CD4-positive, alpha-beta T cell treated with Interleukin-4 for 1 hour (primary cell): ENCODE data around the gene RPS18.

Experiments used
- DNase-seq, 2 donors: peaks; one replicate each; pipeline ENCODE4 v3.0.0-alpha.2; 2020 to 2022

The RPS18 gene

GRCh38 chr6:33315793-33316602, 44.1 kb downstream of the RPS18 start:
- DNase-seq, result no peak

GRCh38 chr6:33316603-33317418, 44.9 kb downstream of the RPS18 start:
- peak in 1 of 2 donors; percentile 38 for DNase-seq

DNA sequence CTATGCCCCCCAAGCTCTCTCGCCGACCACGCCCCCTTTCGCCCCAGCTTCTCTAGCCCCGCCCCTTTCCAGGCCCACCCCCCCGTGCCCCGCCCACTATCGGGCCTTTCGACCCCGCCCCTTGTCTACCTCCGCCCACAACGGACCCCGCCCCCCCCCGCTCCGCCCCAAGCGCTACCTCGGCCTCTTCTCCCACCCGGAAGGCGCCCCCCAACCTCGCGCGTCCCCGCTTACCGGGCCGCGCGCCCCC, 45.5 kb downstream of the RPS18 start:
- DNase-seq, result no peak

- DNase-seq, result peak; percentile 97 to 98
Observed at GRCh38 chr6:33317669-33318425, 46.0 kb downstream of the RPS18 start, which contains the start of gene ZBTB22. Gene ZBTB22, minus strand, starts transcription at chr6:33317744. Its CDS starts 828 bp downstream, at chr6:33316916.

GRCh38 chr6:33318426-33319073, 46.7 kb downstream of the RPS18 start:
- no peak for DNase-seq

DNA sequence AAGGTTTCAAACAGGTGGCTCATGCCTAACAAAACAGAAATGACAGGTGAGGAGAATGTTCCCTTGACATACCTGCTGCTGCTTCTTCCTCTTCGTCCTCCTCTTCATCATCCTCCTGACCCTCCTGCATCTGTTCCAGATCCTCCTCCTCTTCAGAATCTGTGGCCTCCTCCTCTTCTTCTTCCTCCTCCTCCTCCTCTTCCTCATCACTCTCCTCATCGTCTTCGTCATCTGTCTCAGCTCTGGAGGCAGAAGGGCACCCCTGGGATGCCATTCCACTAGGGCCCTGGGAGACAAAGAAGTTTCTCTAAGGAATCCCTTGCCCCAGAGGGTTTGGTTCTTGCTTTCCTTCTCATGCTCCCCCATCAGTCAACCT, 48.1 kb downstream of the RPS18 start:
- DNase-seq, result no peak

DNA sequence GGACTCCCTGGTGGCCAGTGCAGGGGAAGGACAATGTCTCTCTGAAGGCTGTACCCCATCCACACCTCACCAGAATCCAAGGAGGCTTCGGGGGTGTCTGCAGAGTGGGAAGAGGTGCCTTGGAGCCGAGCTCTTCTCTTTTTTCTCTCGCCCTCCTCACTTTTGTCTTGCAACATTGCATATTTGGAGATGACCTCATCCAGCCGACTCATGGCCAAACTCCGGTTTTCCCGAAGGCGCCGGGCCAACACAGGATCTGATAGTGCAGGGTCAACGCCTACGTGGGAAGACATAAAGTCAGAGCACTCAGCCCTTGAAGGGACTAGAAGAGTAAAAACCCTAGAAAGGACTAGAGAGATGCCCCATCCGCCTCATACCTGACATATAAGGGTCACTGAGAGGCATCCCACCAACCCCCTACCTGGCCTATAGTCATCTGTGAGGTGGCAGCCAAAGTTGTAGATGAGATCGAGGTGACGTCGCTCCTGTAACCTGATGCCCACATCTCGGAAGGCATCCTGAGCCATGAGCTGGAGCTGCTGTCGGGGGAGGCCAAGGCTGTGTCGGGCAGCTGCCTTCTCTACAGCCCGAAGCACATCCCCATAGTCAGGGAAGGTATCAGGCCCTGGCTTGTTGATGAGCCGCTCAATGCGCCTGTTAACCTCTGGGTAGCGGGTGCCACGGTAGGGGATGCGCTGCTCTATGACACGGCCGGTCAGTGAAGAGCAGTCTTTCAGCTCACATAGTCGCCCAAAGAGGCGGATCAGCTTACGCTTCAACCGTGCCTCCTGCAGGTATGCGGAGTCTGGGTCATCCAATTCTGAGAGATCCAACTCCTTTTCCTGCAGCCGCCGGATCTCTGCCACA, 48.7 kb downstream of the RPS18 start:
- no peak for DNase-seq

GRCh38 chr6:33321227-33321626, 49.4 kb downstream of the RPS18 start:
- no peak for DNase-seq

GRCh38 chr6:33323623-33323948, 51.7 kb downstream of the RPS18 start:
- no peak for DNase-seq

- DNase-seq, result no peak
Observed at GRCh38 chr6:33324125-33324524, 52.2 kb downstream of the RPS18 start.
